GM18508 (cell line): Measurements from ENCODE around the gene FBH1.
"Not testable (repeated sequence)": the region's sequence is repeated elsewhere in the genome, so short reads cannot be mapped to it uniquely, and the experiment has no call there.

ENCODE experiments used
- ATAC-seq: cut with Tn5 transposase; IDR thresholded peaks from one replicate; pipeline ENCODE4 v1.9.1; 2021; ENCODE audit warnings: moderate number of reproducible peaks; ENCODE audit not compliant: insufficient read depth, unreplicated experiment

Gene FBH1

DNA sequence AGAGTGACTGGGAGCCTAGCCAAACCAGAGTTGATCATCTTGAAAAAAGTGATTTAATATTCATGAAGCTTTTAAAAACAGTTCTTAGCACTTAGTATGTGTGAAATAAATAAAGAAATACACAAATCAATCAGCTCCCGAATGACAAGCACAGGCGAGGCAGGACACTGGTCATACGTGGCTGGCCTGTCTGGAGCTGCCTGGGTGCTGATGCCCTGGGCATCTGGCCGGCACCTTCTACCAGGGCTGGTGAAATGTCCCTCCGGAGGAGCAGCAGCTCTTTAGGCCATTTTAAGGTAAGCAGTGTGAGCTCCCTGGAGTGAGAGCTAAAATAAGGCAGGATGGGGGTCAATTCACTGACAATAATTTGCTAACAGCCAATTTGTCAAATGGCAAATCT lies 63.6 kb downstream of the FBH1 start:
- ATAC-seq, result no peak

GRCh38 chr10:5956146-5956936 lies 66.3 kb downstream of the FBH1 start:
- no peak for ATAC-seq

DNA sequence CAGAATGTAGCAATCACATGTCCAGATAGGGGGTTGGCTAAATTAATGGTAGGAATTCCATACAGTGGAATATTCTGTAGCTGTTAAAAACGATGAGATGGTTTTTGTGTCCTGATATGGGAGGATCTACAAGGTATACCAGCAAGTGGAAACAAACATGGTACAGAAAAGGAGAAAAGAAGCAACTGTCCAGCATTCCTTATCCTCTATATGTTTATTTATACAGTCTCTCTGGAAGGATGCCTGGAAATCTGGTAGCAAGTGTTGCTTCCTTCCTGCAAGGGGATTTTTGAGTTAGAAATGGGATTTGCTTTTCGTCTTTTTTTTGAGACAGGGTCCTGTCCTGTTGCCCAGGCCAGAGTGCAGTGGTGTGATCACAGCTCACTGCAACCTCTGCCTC lies 68.0 kb downstream of the FBH1 start:
- no peak for ATAC-seq

DNA sequence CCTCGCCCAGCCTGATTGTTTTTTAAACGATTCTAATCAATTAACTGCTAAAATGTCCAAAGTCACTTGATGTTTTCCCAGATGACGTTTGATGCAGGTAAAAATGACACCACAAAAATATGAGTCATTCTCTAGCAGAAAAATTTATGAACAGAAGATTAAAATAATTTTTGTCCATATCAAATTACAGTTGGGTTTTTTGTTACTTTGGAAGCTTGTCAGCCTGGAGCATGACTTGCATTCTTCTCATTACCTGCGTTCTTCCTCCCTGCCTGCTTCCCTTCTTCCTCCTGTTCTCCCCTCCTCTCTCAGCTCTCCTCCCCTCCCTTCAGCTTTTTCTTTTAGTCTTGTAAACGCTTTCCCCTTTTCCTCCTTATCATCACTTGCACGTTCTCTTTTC lies 68.6 kb downstream of the FBH1 start:
- no peak for ATAC-seq

DNA sequence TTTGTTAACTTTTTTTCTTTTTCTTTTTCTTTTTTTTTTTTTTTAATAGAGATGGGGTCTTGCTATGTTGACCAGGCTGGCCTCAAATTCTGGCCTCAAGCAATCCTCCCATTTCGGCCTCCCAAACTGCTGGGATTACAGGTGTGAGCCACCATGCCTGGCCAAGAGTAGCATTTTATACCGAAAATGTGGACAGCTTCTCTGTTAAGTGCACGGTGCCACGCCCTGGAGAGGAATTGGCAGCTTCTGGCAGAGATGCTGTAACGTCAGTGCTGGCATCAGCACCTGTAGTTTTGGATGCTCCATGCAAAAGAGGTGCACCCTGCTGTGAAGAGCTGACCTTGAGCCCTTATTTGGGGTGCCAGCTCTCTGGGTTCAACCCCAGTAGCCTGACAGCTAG lies 69.1 kb downstream of the FBH1 start:
- no peak for ATAC-seq

DNA sequence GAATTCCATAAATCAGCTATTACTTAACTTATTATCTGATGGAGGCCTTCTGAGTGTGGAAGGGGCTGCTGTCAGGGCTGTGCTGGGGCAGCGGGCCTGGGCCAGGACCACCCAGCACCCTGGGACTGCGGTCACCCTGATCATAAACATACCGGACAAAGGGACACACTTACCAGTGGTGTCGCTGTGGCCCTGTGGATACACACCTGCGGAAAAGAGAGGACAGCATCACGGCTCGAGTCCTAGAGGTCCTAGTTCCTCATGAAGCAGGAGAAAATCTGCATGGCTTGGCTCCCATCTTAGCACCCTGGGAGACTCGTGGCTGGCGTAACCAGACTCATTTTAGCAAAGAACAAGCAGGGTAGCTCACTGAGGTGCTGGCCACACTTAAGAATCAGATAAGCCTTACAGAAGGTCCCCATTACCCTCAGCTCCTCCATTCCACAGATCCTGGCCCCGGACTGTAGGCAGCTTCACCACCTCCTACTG lies 69.6 kb downstream of the FBH1 start:
- no peak for ATAC-seq

DNA sequence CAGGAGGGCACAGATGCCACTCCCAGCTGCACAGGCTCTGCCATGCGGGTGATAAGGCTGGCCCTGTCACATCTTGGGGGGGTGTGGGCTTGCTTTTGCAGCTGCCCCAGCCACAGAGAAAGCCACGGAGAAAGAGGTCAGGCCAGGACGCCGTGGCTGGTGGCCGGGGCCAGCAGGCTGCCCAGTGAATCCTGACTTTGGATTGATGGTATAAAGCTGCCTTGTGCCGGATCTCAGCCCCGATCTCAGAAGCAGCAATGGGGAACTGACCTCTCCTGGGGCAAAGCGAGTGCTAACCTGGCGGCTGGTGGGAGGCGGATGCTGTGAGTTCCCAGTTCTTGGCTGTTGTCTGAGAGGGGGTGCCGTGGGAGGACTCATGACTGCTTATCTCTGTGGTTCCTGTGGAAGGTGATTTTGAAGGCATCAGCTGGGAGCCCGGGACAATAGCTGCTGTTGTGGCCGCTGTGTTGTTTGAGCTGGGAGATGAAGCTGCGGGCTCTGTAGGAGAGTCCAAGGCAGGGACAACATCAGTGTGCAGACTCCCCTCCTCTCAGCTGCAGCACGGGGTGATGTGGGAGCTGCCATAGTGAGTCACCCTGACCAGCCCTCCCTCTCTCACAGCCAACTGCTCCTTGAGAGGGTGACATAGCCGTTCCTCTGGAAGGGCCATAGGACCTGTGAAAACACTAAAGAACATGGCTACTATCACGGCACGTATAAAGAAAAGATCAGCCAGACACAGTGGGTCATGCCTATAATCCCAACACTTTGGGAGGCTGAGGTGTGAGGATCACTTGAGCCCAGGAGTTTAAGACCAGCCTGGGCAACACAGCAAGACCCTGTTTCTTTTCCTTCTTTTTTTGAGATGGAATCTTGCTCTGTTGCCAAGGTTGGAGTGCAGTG lies 70.3 kb downstream of the FBH1 start:
- ATAC-seq, result no peak

DNA sequence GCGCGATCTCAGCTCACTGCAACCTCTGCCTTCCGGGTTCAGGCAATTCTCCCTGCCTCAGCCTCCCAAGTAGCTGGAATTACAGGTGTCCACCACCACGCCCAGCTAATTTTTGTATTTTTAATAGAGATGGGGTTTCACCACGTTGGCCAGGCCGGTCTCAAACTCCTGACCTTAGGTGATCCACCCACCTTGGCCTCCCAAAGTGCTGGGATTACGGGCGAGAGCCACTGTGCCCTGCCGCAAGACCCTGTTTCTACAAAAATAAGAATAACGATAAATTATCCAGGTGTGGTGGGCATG lies 70.9 kb downstream of the FBH1 start:
- not testable (repeated sequence) for ATAC-seq

DNA sequence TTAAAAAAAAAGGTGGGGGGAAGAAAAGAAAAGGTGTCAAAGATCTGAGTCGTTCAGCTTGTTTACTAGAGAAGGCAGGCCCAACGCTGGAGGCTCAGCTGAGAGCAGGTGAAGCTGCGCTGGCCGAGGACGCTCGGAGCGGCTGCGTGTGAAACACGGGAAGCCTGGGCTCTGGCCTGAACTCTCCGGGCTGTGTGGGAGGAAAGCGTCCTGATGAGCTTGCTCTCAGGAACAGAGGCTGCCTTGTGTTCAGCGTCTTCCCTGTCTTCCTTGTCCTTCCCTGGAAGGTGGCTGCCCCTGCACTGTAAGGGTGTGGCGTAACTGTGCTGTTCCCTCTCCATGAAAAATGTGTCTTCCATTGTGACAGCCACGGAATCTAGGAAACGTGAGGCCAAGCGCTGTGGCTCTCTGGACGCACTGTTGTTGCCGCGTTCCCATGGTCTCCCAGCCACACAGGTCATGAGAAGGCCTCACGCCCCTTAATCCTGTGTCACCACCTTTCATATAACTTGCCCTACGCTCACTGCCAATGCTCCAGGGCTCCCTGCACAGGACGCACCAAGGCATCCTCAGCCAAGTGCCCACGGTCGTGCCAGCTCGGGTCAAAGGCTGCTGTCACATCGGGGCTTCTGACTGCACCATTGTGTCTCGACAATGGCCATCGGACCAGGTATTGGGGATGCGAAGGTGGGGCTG lies 71.5 kb downstream of the FBH1 start:
- ATAC-seq, result no peak

GRCh38 chr10:5962358-5962940 lies 72.4 kb downstream of the FBH1 start:
- ATAC-seq, result not testable (repeated sequence)

DNA sequence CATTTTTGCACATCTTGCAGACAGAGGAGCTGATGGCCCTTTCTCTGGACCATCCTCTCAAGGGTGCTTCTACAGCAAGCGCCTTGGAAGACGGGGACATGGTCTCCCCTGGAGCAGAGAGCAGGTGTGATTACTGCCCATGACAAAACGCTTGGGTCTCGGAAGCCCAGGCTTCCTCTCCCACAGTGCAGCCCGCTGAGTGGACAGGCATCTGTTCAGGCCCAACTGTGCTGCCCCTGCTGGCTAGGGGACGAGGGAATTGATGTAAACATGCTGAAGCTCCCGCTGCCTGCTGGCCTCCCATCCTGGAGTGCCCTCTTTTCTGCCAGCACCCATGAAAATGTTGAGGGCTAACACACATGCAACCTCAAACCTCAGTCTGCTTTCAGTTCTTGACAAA lies 73.0 kb downstream of the FBH1 start:
- no peak for ATAC-seq

- ATAC-seq, result no peak
These were observed 73.5 kb downstream of the FBH1 start for GRCh38 chr10:5963591-5963990.

GRCh38 chr10:5964736-5965135 lies 74.7 kb downstream of the FBH1 start:
- ATAC-seq, result no peak

DNA sequence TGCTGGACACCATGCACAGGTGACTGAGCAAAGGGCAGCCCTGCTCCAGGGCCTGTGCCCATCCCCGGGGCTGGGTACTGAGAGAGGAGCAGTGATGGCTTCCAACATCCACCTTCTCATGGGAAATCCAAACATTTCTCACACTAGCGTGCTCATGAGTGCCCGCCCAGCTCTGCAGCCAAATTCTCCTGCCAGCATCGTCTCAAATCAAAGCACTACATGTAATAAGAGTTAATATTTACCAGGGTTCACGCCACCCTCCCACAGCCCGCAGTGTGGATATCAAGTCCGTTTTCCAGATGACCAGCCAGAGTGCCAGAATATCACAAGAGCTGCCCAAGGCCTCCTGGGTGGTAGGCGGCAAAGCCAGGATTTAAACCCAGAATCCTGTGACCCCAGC lies 75.2 kb downstream of the FBH1 start:
- ATAC-seq, result no peak

DNA sequence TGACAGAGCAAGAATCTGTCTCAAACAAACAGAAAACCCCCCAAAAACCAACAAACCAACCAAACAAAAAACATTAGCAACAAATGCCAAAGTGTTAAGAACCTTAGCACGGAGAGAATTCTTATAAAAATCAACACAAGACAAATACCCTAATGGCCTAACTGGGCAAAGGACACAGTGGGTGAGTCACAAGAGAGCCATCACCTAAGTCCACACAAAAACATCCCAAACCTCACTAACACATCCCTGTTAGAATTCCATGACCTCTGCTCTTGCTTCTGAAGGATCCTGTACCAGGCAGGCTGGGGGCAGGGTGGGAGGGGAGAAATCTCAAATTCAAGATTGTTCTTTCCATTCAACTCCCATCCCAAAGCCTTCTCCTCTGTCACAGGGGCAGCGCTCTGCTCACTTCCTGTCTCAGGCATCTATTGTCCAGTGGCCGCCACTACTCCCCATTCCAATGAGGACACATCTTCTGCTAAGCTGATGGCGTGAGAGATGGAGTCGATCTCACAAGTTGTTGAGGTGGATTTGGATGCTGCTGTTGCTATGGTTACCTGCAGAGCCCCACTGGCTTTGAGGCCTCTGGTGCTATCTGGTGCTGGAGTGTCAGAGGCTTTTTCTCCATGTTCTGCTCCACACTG lies 78.1 kb downstream of the FBH1 start:
- ATAC-seq, result no peak

GRCh38 chr10:5968681-5969453 lies 78.8 kb downstream of the FBH1 start:
- no peak for ATAC-seq

GRCh38 chr10:5970066-5970465 lies 80.0 kb downstream of the FBH1 start:
- ATAC-seq, result no peak

DNA sequence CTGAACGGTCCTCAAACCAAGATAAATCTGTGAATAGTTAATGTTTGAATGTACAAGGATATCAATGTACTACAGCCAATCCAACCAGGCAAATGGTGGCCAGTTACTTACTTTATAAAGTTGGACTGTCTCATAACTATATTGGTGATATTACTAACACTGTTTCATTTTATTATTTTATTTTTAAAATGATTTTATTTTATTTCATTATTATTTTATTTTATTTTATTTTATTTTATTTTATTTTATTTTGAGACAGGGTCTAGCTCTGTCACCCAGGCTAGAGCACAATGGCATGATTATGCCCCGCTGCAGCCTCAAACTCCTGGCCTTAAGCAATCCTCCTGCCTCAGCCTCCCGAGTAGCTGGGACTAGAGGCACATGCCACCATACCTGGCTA lies 80.5 kb downstream of the FBH1 start:
- ATAC-seq, result no peak

DNA sequence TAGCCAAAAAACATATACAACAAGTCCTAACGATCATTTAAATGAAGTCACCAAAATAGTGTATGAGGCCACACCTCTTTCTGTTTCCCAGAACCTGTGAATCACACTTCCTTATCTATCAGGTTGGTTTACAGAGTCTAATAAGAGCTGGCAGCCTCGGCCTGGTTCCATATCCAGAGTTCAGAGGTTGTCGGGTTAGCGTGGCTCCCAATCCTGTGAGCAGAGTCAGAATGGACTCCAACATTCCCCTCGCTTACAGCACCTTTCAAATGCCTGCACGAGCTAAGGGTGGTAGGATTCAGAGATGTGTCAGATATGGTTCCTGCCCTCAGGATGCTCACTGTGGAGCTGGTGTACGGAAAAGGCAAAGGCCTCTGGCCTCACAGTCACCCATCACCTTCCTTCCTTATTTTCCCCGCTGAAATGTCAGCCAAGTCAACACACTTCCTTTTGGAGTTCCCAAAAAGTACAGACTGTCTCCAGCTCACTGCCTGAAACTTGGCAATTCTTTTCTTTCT lies 81.3 kb downstream of the FBH1 start:
- ATAC-seq, result no peak
